GM21381 (cell line): ENCODE results near the gene COL4A6.
"Not testable (repeated sequence)": the region's sequence is repeated elsewhere in the genome, so short reads cannot be mapped to it uniquely, and the experiment has no call there.

ENCODE experiments used
- ATAC-seq: cut with Tn5 transposase; IDR thresholded peaks from one replicate; pipeline ENCODE4 v1.9.1; 2021; ENCODE audit warnings: mild to moderate bottlenecking, moderate library complexity; ENCODE audit not compliant: unreplicated experiment

The COL4A6 gene

DNA sequence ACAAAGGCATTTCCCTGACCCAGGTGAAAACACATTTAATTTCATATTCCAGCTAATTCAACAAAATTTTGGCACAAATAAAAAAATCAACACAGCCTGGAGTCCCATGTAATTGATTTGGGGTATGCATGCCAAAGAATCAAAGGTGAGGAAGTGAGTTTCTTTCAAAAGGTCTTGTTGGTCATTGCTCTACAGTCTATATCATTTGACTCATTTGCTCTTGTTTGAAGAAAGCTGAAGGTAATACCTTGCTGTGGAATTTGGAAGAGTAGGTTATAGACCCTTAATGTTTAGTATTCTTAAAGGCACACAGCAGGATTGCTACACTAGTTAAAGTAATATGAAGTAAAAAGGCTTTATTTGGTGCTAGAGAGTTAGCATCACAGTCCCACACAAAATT, 25.4 kb downstream of the COL4A6 start:
- ATAC-seq, result no peak

DNA sequence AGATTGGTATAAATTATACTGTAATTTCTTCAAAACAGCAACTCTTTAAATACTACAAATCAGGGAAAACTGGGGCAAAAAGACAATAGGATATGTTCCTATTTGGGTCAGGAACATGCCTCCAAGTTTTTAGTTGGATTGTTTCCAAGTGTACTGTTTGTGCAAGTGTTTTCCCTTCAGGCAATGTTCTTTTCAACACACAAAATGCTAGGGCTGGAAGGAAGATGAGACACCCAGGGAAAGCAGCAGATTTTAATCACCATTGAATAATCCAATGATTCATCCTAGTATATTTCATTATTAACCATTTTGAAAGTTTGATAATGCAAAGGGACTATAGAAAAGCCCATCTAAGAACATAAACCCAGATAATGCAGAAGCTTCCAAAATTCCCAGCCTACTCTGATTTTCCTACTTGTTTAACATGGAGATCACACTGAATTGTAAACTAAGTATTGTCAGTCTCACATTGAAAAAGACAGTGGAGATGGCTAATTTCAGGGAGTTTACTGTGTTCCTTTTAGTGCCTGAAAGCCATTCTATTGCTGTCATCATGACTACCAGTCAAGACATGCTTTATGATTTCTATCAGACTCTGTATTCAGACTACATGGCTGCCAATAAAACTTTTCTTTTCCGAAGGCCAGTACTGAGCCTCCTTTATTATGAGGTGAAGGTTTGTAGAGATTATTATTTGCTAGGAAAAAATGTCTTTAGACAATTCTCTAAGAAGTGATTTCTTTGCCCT, 38.6 kb downstream of the COL4A6 start:
- ATAC-seq, result no peak

DNA sequence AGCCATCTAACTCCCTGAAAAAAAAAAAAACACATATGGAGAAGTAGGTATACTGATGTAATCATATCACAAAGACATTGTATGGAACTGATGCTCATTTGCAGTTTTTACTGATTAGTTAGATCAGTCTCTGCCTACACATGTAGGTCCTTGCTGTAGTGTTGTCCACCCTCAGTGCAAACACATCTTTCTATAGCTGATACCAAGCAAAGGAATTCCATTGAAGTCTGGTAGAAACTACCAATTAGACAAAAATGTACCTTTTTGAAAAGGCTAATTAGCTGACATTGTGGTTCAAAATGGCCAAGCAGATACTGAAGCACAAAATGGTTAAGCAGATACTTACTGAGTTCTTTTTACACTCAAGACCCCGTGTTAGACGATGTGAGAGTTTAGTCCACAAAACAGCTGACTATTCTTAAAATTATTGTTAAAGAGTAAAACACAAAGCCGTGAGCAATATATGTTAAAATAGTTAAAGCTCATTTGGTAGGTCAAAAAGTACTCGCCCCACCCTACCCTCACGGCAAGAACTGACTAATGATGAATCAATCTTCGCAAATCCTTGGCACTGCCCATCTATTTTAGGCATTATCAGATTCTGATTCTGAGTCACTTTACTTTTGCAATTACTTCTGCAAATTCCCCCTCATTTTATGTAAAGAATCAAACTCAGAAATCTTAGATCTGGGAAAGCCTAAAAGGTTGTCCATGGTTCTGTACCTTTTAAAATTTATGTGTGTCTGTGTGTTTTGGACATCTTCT, 40.4 kb downstream of the COL4A6 start:
- no peak for ATAC-seq

DNA sequence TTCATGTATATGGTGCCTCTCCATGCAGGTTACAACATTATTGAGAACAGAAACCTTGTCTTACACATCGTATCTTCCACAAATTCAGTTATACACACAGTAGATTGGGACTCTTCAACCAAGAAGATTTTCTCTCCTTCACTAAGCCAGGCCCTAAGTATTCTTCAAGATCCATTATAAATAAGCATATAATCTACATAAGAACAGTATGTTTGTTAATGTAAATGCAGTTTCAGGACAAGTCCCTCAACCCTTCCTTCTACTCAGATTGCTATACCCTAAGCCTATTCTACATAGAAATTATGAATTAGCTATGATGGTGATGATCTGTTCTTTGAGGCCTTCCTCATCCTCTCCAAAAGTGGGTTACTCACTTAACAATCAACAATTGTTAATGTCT, 41.2 kb downstream of the COL4A6 start:
- no peak for ATAC-seq

DNA sequence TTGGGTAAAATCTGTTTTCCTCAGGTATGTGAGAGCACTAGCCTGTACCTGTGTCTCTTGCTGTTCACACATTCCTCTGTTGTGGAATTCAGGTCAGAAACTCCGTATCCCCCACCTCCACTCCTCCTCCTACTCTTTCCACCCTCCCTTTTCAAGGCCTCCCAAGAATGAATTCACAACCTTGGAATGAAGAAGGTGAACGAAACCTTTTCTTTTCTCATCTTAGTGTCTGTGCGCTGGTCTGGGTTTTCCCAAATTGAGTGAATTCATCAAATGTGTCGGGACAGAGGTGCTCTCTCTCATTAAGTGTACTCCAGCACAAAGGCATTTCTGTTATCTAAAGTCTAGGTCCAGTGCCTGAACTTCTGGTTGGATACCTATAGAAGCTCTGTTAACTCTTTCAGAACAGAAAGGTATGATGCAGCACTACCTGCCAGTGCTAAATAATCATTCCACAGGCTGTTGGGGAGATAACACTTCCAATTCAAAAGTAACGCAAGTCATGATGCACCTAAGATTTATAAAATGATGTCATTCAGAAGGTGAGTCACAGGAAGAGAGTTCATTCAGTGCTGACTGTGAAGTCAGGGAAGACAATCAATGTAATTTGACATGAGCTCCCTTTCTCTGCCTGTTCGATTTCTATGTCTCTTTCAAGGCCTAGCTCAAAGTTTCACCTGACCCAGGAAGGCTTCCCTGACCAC, 41.9 kb downstream of the COL4A6 start:
- ATAC-seq, result no peak

DNA sequence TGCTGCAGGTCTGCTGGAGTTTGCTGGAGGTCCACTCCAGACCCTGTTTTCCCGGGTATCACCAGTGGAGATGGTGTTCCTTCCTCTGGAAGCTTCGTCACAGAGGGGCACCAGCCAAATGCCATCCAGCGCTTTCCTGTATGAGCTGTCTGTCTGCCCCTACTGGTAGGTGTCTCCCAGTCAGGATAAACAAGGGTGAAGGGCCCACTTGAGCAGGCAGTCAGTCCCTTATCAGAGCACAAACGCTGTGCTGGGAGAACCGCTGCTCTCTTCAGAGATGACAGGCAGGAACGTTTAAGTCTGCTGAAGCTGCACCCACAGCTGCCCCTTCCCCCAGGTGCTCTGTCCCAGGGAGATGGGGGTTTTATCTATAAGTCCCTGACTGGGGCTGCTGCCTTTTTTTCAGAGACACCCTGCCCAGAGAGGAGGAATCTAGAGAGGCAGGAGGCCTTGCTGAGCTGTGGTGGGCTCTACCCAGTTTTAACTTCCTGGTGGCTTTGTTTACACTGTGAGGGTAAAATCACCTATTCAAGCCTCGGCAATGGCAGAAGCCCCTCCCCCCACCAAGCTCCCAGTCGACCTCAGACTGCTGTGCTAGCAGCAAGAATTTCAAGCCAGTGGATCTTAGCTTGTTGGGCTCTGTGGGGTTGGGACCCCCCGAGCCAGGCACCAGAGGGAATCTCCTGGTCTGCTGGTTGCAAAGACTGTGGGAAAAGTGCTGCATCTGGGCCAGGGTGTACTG, 47.1 kb downstream of the COL4A6 start:
- not testable (repeated sequence) for ATAC-seq

DNA sequence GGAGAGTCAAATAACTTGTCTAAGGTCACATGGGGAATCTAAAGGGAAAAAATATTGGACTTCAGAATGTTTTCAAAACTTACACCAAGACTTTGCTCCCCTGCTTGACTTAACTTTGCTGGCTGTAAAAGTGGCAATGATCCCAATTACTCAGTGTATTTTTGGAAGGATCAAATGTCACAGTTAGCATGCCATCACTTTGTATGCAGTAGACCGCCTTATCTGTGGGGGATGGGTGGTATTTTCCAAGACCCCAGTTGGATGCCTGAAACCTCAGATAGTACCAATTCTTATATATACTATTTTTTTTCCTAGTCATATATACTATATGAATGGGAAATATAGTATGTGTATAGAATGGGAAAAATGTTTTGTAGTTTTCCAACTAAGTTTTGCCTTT, 53.4 kb downstream of the COL4A6 start:
- ATAC-seq, result no peak

DNA sequence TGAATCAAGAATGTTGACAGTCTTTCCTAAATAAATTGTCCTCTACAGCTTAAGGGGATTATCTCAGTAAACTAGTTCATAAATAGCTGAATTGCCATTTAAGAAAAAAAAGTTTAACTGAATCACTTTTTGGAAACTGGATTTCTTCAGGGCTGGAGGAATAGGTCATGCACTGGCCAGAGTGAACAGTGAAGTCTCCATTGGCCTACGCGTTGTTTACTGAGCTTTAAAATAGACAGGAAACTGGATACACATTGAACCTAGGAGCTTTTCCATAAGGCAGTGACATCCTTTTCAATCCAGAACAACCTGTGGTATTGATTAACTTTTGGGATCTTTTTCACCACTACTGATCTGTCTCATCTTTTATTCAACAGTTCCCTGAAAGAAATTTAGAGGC, 58.0 kb downstream of the COL4A6 start:
- ATAC-seq, result no peak

DNA sequence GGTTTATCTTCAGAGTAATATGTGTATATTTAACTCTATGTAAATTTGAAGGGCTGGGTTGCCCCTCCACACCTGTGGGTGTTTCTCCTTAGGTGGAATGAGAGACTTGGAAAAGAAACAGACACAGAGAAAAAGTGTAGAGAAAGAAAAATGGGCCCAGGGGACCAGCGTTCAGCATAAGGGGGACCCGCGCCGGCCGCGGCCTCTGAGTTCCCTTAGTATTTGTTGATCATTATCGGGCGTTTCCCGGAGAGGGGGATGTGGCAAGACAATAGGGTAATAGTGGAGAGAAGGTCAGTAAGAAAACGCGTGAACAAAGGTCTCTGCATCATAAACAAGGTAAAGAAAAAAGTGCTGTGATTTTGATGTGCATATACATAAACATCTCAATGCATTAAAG, 61.4 kb downstream of the COL4A6 start:
- ATAC-seq, result not testable (repeated sequence)

DNA sequence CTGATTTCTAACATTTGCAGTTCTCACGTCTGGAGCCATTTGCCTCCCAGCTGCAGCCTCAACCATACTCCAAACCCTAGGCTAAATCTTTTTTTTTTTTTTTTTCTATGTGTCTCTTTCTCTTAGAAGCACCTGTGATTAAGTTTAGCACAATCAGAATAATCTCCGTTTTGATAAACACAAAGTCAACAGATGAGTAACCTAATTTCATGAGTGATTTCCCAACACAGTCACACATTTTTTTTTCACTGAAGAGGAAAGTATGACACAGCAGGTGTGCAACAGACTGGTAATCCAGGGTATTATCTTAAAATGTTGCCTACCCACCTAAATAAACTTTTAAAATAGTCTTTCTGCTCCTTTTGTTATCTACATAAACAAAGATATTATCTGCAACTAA, 62.6 kb downstream of the COL4A6 start:
- ATAC-seq, result not testable (repeated sequence)

DNA sequence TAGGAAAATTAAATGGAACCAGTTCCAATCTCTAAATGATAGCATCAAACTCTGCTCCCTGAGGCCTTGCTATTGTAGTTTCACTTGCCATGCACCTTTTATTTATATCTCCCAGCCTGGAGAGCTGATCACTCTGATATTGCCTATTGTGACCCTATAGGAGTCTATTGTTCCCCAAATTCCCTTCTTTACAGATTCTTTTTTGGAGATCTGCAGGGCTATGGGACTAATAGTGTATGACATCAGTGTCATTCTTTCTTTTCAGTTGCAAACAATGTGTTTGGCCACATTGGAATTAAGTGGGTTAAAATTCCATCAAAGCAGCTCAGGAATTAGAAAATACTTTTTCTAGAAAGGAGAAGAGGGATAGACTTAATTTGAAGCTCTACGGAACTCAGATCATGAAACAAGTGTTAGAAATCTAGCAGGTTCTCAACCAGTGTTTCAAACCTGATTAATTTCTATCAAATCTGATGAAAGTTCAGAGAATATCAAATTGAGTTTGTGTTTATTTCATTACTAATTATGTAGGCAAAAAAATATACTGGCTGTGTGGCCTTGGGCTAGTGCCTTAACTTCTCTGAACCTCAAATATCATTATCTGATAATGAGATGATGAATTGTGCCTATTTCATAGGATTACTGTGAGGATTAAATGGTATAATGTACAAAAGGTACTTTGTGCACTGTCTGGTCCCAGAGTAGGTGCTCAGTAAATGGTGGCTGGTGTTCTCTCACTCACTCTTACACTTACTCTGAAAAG, 71.4 kb downstream of the COL4A6 start:
- no peak for ATAC-seq

DNA sequence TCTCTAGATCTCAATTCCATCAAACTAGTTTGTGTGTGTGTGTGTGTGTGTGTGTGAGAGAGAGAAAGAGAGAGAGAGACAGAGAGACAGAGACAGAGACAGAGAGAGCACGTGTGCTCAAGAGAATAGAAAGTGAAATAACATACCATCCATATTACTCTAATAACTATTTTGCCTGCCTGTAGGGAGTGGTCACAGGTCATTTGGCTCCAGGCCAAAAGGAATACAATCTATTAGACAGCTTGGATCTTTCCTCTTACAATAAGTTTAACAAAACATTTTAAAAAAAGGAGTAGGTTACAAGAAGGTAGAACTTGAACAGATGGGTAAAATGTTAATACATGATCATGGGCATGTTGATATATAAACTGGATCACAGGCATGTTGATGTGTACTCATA, 76.2 kb downstream of the COL4A6 start:
- ATAC-seq, result no peak

DNA sequence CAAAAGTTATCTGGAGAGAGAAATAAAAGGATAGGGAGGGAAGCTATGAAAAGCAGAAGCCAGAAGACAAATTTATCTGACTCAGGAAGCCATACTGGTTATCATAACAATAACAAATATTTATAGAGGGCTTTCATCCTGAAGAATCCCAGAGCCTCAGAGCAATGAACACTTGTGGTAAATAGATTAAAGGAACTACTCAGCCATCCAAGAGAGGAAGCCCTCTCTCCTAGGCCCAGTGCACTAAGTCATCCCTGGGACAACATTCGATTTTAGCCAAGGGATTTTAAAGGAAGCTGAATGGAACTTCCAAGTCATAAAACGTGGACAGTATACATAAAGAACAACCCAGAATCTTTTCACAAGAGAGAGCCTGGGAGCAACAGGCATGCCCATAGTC, 76.9 kb downstream of the COL4A6 start:
- no peak for ATAC-seq

DNA sequence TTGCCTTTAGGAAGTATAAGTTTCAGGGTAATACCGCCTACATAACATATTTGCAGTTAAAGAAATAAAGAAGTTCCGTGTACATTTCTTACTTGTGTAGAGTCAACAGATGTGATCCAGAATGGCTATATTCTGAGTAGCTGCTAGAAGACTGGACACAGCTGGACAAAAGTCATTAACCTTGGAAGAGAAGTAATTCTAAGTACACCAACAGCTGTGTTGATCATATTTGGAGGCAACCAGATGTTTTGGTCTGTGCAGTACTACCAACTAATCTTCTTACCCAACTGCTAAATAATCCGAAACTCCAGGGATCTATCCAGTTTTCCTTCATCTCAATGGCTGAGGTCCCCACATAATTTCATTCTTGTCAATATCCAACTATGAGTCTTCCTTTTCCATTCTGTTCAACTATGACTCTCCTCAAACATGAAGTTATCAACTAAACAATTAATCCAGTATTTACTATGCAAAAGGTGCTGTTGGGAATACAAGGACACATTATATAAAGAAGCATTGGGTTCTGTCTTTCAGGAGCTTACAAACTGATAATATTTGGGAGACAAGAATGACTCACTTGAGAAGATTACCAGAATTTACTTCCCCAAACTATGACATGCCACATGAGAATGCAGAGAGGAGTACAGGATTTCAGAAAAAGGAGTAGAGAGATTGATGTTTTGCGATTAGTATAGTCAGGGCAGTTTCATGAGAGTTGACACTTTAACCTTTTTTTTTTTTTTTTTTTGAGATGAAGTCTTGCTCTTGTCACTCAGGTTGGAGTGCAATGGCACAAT, 78.2 kb downstream of the COL4A6 start:
- ATAC-seq, result no peak

DNA sequence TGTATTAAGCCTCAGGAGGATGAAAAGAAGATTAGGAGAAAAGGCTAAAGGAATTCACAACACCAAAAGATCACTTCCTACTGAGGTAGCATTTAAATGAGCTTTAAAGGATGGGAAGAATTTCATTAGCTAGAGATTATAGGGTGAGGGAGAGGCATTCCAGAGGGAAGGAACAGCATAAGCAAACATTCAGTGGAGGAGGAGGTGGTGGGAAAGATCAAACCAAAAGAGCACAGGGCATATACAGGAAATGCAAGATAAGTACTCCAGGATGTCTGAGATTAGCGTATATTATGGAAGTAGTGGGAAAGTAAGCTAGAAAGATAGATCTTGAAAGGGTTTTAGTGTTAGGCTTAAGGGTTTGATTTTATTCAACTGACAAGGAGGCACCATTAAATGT, 84.8 kb downstream of the COL4A6 start:
- ATAC-seq, result no peak

DNA sequence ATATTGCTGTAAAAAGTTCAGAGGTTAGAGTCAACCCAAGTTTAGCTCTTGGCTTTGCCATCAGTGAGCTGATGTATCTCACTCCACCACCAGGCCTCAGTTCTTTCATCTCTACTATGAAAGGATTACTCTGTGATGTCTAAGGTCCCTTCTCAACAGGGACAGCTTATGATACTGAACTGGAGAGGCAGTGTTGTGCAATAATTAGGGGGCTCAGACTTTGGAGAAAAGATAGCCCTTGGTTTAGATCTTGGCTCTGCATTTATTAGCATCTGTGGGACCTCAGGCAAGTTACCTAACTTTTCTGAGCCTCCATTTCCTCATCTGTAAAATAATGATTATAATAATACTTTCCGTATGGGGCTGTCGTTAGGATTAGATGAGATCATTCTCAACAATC, 89.0 kb downstream of the COL4A6 start:
- ATAC-seq, result no peak

DNA sequence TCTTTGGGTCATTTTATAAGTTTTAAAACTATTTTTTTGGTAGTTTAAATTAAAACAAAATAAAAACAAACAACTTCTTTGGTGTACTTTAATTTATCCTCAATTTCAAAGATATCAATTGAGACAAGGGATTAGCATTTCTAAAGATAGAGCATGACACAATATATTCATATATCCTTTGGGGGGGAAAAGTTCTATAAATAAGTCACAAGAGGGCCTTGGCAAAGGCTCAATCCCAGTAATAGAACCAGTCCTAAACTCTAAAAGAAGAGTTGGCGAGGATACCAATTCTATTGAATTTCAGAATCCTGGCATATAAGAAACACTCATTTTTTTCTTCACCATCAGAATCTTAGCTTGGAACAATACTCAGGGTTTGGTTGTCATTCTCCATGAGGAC, 89.7 kb downstream of the COL4A6 start:
- ATAC-seq, result no peak

DNA sequence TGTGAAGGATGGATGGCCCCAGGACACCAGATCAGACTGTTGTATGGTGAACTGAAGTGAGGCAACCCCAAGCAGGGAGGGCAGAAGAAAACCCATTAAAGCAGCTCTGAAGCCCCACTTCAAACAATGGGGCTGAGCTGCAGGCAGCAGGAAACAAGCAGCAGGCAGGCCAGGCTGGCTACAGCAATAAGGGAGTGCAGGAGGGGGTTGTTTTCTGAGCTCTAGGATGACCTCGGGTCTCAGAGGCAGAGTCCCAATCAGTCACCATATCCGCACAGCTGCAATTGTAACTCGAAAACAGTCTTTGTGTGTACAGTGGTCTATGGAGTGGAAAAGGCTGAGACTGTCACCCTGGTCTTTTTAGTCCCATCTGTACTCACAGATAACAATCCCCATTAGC, 90.4 kb downstream of the COL4A6 start:
- ATAC-seq, result no peak

DNA sequence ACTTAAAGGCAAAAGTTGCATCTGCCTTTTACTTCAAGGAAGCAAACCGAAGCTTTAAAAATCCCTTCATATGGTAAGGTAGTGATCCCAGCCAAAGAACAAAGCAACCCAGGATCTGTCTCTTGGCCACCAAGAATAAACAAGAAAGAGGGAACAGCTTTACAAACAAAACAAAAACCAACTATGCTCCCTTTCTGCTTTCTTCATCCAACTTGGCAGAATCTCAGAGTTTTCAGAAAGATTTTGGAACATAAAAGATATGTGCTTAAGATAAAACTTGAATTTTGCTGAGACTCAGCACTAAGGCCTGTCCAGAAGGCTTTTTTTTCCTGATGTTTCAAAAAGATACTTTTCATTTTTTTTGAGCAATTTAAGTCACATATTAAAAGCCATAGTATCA, 94.0 kb downstream of the COL4A6 start:
- no peak for ATAC-seq

DNA sequence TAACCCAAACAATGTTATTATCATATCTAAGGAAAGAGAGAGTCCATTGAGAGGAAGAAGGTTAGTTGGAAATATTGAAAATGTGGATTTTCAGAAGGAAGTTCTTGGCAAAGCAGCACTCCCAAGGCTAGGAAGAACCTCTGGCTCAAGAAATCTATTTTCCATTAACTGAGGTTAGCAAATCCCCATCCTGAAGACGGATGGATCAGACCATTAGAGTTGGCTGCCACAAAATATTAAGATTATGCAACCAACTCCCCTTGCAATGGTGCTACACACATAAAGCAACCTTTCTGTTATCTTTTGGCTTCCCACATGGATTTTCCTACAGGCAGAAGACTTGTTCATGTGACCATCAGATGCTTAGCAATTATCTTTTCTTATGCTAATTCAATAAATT, 96.3 kb downstream of the COL4A6 start:
- ATAC-seq, result no peak
